Spinal cord (tissue), 10 donors: ENCODE data around the gene PARP1. TPM values are rescaled to one million over a fixed set of nuclear protein-coding genes. Genes with fewer than 3 reads are reported as not detected.

Experiments used
- DNase-seq, 6 donors: peaks; one replicate each; pipeline versions ENCODE4 v3.0.0 to v3.0.0-alpha.2; 2013 to 2015; ENCODE audit warnings: low spot score in 6 of 6, low read depth in 4 of 6
- H3K27ac ChIP-seq: one replicate; pipeline ENCODE4 v1.5.1; 2013; ENCODE audit warnings: low read depth, low read length, control low read depth
- H3K27me3 ChIP-seq: one replicate; pipeline ENCODE4 v1.6.1; 2013; ENCODE audit warnings: low read length; ENCODE audit not compliant: control insufficient read depth, insufficient read depth
- H3K36me3 ChIP-seq: one replicate; pipeline ENCODE4 v1.6.1; 2013; ENCODE audit warnings: low read length; ENCODE audit not compliant: control insufficient read depth, insufficient read depth
- H3K4me1 ChIP-seq: one replicate; pipeline ENCODE4 v1.6.1; 2013; ENCODE audit warnings: low read length; ENCODE audit not compliant: control insufficient read depth, insufficient read depth
- H3K4me3 ChIP-seq: one replicate; pipeline ENCODE4 v1.5.1; 2013; ENCODE audit warnings: low read depth, low read length, control low read depth
- H3K9me3 ChIP-seq: one replicate; pipeline ENCODE4 v1.6.1; 2013; ENCODE audit warnings: low read length; ENCODE audit not compliant: control insufficient read depth, insufficient read depth
- WGBS: methylation state at CpG from one replicate; pipeline ENCODE4 v1.1.5; 2013; ENCODE audit warnings: missing lambda C conversion rate; ENCODE audit not compliant: insufficient coverage; 5-methylcytosine and 5-hydroxymethylcytosine counted together
- polyA plus RNA-seq, 2 donors: library from polyadenylated mRNA; unstranded; fragments of 120-200 nt; gene quantifications; one replicate each; pipeline ENCODE4 v1.2.1, GENCODE V29; 2013; ENCODE audit not compliant: insufficient read length in 2 of 2
- total RNA-seq, 2 donors: library from RNA; depleted of rRNA in 1 of 2; stranded (reverse); fragments of 120-200 nt in 1 of 2; fragments of >200 nt in 1 of 2; gene quantifications; one replicate each; pipeline versions ENCODE4 v1.2.3 to v1.2.4, GENCODE V29; 2013 to 2014
- donor health status: healthy.

The PARP1 gene
- total and polyA plus RNA-seq, 4 donors = 106 to 156 (median 127) TPM

DNA sequence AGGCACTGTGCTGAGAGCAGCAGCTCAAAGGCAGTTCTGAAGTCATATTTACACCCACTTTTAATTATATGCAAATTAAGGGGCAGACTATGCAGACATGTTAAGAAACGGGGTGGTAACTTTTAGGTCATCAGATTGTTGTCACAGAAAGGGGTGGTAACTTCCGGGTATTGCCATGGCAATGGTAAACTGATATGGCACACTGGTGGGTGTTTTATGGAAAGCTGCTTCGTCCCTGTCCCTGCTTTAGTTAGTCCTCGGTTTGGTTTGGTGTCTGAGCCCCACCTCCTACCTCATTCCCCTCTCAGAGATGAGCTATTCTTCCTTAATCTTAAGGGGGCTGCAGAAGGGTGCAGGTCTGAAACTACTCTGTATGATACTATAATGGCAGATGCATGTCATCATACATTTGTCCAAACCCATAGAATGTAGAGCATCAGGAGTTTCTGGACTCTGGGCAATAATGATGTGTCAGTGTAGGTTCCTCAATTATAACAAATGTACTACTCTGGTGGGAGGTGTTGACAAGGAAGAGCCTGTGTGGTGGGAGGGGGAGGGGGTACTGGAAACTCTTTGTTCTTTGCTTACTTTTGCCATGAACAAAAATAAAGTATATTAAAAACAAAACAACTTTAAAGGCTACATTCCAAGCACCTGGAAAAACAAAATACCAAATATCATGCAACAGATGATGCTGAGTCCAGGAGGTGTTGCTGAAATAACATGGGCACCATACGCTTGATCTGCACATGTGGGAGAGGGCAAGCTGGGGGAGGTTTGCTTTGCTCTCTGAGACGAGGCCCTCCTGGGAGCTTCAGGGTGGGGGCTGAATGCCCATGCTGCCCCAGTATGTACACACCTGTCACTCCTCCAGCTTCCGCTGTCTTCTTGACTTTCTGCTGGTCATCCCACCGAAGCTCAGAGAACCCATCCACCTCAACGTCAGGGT lies 6.3 kb downstream of the PARP1 start:
- no peak overlapping the region for H3K4me3 ChIP-seq
- 80% methylated on average over 3 of the region's 9 CpGs for WGBS

DNA sequence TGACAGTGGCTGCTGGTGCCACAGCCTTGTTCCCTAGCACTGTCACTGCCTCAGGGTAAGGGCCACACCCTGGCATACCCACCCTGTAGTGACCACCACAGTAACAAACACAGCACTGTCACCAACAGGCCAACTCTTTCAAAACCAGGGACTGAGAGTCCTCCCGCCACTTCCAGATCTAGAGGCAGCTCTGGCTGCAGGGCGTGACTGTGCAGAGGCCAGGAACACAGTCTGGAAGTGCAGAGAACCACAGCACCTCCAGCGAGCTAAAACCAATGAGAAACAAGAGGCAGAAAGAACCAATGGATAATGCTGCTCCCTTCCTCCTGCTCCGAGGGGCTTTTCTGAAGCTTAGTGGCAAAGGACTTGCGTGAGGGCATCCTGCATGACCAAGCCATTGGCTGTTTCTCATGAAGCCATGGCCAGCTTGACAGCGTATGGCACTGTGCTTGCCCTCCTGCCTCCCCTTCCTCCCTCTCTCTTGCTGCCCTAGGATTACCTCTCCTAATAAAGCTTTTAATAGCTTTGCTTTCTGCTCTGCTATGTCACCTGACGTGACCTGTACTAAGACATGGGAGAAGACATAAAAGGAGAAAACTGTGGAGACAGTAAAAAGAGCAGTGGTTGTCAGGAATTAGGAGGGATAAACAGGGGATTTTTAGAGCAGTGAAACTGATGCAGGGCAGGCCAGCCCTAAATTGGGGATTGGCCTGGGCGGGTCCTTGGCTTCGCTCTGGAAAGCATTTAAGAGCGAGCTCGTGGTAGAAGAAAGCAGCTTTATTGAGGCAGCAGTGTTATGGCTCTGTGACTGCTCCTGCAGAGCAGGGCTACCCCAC lies 7.2 kb downstream of the PARP1 start:
- no peak overlapping the region for H3K4me3 ChIP-seq
- peaks cover 38% of the 10 kb centered on the region for H3K4me1 ChIP-seq
- 91% methylated on average over 9 of the region's 11 CpGs for WGBS

More for the DNA sequence above, 6.3 kb downstream of the PARP1 start:
- peaks cover 39% of the 10 kb centered on the region for H3K4me1 ChIP-seq
- no peaks in the 10 kb centered on the region for H3K27me3 ChIP-seq
- H3K9me3 ChIP-seq = no peaks in the 10 kb centered on the region
- peak overlapping the region; percentile 11 for H3K27ac ChIP-seq
- H3K36me3 ChIP-seq = peaks cover 41% of the 10 kb centered on the region
- DNase-seq = no peak

DNA sequence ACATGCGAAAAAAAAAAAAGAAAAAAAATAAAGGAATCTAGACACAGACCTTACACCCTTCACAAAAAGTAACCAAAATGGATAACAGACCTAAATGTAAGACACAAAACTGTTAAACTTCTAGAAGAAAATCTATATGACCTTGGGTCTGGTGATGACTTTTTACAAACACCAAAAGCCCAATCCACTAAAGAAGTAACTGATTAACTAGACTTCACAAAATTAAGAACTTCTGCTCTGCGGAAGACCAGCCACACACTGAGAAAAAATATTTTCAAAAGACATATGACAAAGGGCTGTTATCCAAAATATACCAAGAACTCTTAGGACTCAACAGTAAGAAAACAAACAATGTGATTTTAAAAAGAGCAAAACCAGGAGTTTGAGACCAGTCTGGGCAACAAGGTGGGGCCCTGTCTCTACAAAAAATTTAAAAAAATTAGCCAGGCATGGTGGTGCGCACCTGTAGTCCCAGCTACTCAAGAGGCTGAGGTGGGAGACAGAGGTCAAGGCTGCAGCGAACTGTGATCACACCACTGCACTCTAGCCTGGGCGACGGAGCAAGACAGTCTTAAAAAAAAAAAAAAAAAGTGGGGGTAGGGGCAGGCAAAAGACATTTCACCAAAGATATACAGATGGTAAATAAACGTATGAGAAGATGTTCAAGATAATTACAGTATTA lies 9.8 kb downstream of the PARP1 start:
- H3K36me3 ChIP-seq = peaks cover 43% of the 10 kb centered on the region
- WGBS = 83% methylated on average over 2 of the region's 7 CpGs
- no peak overlapping the region for H3K27ac ChIP-seq
- no peak overlapping the region for H3K4me3 ChIP-seq
- no peaks in the 10 kb centered on the region for H3K27me3 ChIP-seq
- peaks cover 17% of the 10 kb centered on the region for H3K4me1 ChIP-seq
- DNase-seq = no peak
- no peaks in the 10 kb centered on the region for H3K9me3 ChIP-seq

More for the DNA sequence above, 7.2 kb downstream of the PARP1 start:
- DNase-seq = no peak
- no peaks in the 10 kb centered on the region for H3K27me3 ChIP-seq
- H3K27ac ChIP-seq = no peak overlapping the region
- H3K9me3 ChIP-seq = no peaks in the 10 kb centered on the region
- peaks cover 41% of the 10 kb centered on the region for H3K36me3 ChIP-seq

DNA sequence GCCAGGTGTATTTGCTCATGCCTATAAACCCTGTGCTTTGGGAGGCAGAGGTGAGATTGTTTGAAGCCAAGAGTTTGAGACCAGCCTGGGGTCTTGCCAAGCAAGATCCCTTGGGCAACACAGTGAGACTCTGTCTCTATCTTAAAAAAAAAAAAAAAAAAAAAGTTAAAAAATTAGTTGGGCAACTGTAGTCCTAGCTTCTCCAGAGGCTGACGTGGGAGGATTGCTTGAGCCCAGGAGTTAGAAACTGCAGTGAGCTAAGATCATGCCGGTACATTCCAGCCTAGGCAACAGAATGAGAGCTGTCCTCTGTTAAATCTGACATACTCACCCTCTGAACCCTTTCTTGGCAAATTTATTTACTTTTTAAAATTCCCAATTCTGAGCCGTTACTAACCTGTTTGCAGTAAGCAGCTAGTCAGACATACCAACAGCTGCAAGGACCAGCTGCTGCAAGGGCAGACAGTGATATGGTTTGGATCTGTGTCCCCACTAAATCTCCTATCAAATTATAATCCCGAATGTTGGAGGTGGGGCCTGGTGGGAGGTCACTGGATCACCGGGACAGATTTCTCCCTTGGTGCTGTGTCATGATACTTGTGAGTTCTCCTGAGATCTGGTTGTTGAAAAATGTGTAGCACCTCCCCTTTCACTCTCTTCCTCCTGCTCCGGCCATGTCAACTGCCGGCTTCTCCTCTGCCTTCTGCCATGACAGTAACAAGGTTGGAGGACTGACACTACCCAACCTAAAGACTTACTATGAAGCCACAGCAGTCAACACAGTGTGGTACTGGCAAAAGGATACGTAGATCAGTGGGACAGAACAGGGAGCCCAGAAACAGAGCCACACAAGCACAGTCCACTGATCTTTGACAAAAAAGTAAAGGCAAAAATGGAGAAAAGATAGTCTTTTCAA lies 10.6 kb downstream of the PARP1 start:
- H3K4me3 ChIP-seq = no peak overlapping the region
- H3K9me3 ChIP-seq = no peaks in the 10 kb centered on the region
- H3K36me3 ChIP-seq = peaks cover 43% of the 10 kb centered on the region
- no peaks in the 10 kb centered on the region for H3K27me3 ChIP-seq
- WGBS = 88% methylated on average over 3 of the region's 8 CpGs
- H3K27ac ChIP-seq = no peak overlapping the region
- H3K4me1 ChIP-seq = peaks cover 9% of the 10 kb centered on the region
- DNase-seq = no peak

DNA sequence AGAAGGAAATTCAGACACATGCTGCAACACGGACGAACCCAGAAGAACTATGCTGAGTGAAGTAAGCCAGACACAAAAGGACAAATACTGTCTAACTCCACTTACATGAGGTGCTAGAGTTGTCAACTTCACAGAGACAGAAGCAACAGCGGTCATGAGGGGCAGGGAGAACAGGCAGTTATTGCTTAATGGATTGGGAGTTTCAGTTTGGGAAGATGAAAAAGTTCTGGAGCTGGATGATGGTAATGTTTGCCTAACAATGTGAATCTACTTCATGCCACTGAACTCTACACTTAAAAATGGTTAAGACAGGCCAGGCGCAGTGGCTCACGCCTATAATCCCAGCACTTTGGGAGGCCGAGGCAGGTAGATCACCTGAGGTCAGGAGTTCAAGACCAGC lies 12.1 kb downstream of the PARP1 start:
- Histone ChIP-seq H3K27me3 (no peaks in the 10 kb centered on the region), H3K9me3 (no peaks in the 10 kb centered on the region), H3K4me3 (no peak overlapping the region), H3K27ac (no peak overlapping the region), H3K4me1 (peaks cover 3% of the 10 kb centered on the region), H3K36me3 (peaks cover 34% of the 10 kb centered on the region)
- WGBS = no CpG with 5 or more reads among the region's 6 CpGs
- DNase-seq = no peak

DNA sequence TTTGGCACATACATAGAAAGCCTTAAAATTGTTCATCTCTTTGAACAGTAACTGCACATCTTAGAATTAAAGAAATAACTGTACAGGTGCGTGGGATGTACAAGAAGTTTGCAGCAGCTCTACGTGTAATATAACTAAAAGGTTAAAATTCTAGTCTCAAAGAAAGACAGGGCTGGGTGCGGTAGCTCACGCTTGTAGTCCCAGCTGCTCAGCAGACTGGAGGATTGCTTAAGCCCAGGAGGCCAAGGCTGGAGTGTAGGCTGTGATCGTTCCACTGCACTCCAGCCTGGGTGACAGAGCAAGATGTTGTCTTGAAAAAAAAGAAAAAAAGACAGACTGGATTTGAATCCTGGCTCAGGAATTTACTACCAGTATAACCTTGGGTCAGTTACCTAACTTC lies 13.4 kb downstream of the PARP1 start:
- DNase-seq = no peak
- WGBS = 80% methylated on average over 3 of the region's 5 CpGs
- H3K36me3 ChIP-seq = peaks cover 34% of the 10 kb centered on the region
- H3K9me3 ChIP-seq = no peaks in the 10 kb centered on the region
- no peaks in the 10 kb centered on the region for H3K27me3 ChIP-seq
- H3K4me3 ChIP-seq = no peak overlapping the region
- no peak overlapping the region for H3K27ac ChIP-seq
- no peaks in the 10 kb centered on the region for H3K4me1 ChIP-seq

DNA sequence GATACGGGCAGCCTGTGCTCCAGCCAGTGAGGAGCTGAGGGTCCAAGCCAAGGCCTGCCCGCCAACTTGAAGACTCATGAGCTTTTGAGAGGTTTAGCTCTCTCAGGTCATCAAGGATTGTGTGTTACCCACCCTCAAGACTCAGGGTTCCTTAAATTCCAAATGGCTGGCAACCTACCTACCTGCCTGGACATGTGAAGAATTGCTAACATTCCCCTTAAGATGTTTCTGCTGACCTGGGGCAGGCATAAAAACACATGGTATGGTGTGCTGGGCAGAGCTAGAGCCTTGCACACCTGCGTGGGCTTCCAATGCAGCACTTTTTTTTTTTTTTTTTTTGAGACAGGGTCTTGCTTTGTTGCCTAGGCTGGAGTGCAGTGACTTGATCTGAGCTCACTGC lies 17.2 kb downstream of the PARP1 start:
- no peaks in the 10 kb centered on the region for H3K27me3 ChIP-seq
- H3K4me1 ChIP-seq = no peaks in the 10 kb centered on the region
- H3K9me3 ChIP-seq = no peaks in the 10 kb centered on the region
- no peak overlapping the region for H3K4me3 ChIP-seq
- 92% methylated on average over 2 of the region's 3 CpGs for WGBS
- no peak overlapping the region for H3K27ac ChIP-seq
- peaks cover 44% of the 10 kb centered on the region for H3K36me3 ChIP-seq
- no peak for DNase-seq

DNA sequence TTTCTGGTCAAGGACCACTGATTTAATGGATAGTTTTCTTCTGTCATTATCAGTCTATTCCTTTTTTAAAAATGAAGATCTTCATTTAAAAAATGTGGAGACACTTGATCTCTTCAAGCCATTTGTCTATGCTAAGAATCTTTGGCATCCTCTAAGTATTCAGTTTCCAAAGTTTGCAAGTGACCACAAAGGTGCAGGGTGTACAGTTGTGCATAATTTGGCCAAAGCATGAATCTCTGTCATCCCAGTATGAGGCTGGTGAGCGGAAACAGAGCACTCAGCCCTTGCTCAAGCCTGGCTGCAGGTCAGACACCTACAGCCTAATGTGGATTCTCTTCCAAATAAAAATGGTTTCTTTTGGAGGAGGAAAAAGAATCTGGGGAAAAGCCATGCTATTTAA lies 19.8 kb downstream of the PARP1 start:
- Histone ChIP-seq H3K9me3 (no peaks in the 10 kb centered on the region), H3K4me3 (no peak overlapping the region), H3K36me3 (peaks cover 60% of the 10 kb centered on the region), H3K4me1 (no peaks in the 10 kb centered on the region), H3K27ac (no peak overlapping the region), H3K27me3 (no peaks in the 10 kb centered on the region)
- no peak for DNase-seq
- 100% methylated on average over 1 of the region's 1 CpG for WGBS
